Measurements from ENCODE around the gene MED9. TPM values are rescaled to one million over a fixed set of nuclear protein-coding genes. Genes with fewer than 3 reads are reported as not detected.

Gene MED9
- total and polyA plus RNA-seq, 9 donors, result 11.5 to 15.7 (median 13.8) TPM

GRCh38 chr17:17508019-17508535 is 31.3 kb downstream of the MED9 start:
- TF ChIP-seq EP300 (IDR thresholded peaks at IDR 0.05), result no peak
- TF ChIP-seq POLR2A (IDR thresholded peaks at IDR 0.05), result no peak
- TF ChIP-seq, protein P1, sequence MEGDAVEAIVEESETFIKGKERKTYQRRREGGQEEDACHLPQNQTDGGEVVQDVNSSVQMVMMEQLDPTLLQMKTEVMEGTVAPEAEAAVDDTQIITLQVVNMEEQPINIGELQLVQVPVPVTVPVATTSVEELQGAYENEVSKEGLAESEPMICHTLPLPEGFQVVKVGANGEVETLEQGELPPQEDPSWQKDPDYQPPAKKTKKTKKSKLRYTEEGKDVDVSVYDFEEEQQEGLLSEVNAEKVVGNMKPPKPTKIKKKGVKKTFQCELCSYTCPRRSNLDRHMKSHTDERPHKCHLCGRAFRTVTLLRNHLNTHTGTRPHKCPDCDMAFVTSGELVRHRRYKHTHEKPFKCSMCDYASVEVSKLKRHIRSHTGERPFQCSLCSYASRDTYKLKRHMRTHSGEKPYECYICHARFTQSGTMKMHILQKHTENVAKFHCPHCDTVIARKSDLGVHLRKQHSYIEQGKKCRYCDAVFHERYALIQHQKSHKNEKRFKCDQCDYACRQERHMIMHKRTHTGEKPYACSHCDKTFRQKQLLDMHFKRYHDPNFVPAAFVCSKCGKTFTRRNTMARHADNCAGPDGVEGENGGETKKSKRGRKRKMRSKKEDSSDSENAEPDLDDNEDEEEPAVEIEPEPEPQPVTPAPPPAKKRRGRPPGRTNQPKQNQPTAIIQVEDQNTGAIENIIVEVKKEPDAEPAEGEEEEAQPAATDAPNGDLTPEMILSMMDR (IDR thresholded peaks at IDR 0.05), result no peak
- intact Hi-C loops (cut with DNase I), result loop anchor here in 1 of 4 donors (10.0 kb wide), 1 partner anchor 107 kb away; no protein-coding TSS in a partner anchor
- 89 to 91% (median 91%) methylated on average over 10 to 11 of the region's 11 CpGs for WGBS, 3 donors
- no peak overlapping the region for H3K4me3 ChIP-seq
- DNase-seq, result no peak
- H3K36me3 ChIP-seq, result no peaks in the 10 kb centered on the region
- no peaks in the 10 kb centered on the region for H3K27me3 ChIP-seq
- H3K4me1 ChIP-seq (ENCODE audit: insufficient read depth), result no peaks in the 10 kb centered on the region
- H3K27ac ChIP-seq, result no peak overlapping the region
- no peaks in the 10 kb centered on the region for H3K9me3 ChIP-seq

- H3K27ac ChIP-seq, result no peak overlapping the region
- DNase-seq, result peak in 1 of 5 donors; percentile 34
- H3K4me1 ChIP-seq (ENCODE audit: insufficient read depth), result no peaks in the 10 kb centered on the region
- H3K9me3 ChIP-seq, result no peaks in the 10 kb centered on the region
- TF ChIP-seq, protein P1 (IDR thresholded peaks at IDR 0.05), result no peak
- TF ChIP-seq EP300 (IDR thresholded peaks at IDR 0.05) (no peak), POLR2A (IDR thresholded peaks at IDR 0.05) (no peak)
- no peaks in the 10 kb centered on the region for H3K27me3 ChIP-seq
- H3K4me3 ChIP-seq, result no peak overlapping the region
- intact Hi-C loops (cut with DNase I), result loop anchor here in 1 of 4 donors (10.0 kb wide), 1 partner anchor 106 kb away; no protein-coding TSS in a partner anchor
- no peaks in the 10 kb centered on the region for H3K36me3 ChIP-seq
- 82 to 88% (median 86%) methylated on average over 32 to 33 of the region's 33 CpGs for WGBS, 3 donors
Measured at GRCh38 chr17:17508646-17509591, 32.1 kb downstream of the MED9 start.

GRCh38 chr17:17509601-17510425 is 33.0 kb downstream of the MED9 start:
- Histone ChIP-seq H3K9me3 (no peaks in the 10 kb centered on the region), H3K36me3 (no peaks in the 10 kb centered on the region), H3K4me3 (no peak overlapping the region), H3K4me1 (ENCODE audit: insufficient read depth) (no peaks in the 10 kb centered on the region), H3K27ac (no peak overlapping the region), H3K27me3 (no peaks in the 10 kb centered on the region)
- intact Hi-C loops (cut with DNase I), result loop anchor here in 1 of 4 donors (10.0 kb wide), 1 partner anchor 105 kb away; no protein-coding TSS in a partner anchor
- WGBS, 3 donors, result 94 to 95% (median 95%) methylated on average over 21 of the region's 21 CpGs
- TF ChIP-seq, protein P1 (IDR thresholded peaks at IDR 0.05), result no peak
- TF ChIP-seq POLR2A (IDR thresholded peaks at IDR 0.05) (no peak), EP300 (IDR thresholded peaks at IDR 0.05) (no peak)
- no peak for DNase-seq
